GM12874 (cell line): ENCODE measurements around the gene PHC2.

Experiments
- TF ChIP-seq, protein P1 (sequence below): IDR thresholded peaks from 2 replicates; pipeline ENCODE4 v1.5.1; 2011; ENCODE audit warnings: low read depth, mild to moderate bottlenecking, control low read depth, low read length, moderate library complexity; ENCODE audit not compliant: insufficient read depth

PHC2 gene

DNA sequence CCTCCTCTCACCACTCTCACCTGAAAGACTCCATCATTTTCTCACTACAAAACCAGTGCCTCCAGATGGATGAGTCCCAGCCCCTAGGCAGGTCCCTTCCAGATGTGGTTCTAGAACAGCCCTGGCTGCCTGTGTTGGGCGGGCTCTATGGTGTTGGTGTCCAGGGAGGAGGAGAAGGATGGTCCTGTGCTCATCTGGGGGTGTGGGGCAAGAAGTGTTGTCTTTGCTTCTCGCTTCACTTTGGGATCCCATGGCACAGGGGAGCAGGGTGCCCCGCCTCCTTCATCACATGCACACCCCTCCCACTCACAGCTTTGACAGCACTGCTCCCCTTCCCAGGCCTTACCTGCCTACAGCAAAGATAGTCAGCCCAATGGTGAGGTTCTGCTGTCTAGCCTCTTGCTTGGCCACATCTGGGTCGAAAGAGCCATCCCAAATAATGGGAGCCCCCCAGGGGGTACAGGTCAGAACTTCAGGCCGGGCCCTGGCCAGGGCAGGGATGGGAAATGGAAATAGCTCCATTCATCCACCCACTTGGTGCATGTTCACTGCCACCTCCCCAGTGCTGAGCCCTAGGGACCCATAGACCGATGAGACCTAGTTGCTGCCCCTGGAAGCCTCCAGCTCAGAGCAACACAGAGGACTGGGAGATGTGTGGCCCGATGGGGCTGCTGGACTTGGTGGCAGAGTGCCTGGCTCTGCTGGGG, 119.0 kb downstream of the PHC2 start:
- TF ChIP-seq, protein P1, sequence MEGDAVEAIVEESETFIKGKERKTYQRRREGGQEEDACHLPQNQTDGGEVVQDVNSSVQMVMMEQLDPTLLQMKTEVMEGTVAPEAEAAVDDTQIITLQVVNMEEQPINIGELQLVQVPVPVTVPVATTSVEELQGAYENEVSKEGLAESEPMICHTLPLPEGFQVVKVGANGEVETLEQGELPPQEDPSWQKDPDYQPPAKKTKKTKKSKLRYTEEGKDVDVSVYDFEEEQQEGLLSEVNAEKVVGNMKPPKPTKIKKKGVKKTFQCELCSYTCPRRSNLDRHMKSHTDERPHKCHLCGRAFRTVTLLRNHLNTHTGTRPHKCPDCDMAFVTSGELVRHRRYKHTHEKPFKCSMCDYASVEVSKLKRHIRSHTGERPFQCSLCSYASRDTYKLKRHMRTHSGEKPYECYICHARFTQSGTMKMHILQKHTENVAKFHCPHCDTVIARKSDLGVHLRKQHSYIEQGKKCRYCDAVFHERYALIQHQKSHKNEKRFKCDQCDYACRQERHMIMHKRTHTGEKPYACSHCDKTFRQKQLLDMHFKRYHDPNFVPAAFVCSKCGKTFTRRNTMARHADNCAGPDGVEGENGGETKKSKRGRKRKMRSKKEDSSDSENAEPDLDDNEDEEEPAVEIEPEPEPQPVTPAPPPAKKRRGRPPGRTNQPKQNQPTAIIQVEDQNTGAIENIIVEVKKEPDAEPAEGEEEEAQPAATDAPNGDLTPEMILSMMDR, result no peak

DNA sequence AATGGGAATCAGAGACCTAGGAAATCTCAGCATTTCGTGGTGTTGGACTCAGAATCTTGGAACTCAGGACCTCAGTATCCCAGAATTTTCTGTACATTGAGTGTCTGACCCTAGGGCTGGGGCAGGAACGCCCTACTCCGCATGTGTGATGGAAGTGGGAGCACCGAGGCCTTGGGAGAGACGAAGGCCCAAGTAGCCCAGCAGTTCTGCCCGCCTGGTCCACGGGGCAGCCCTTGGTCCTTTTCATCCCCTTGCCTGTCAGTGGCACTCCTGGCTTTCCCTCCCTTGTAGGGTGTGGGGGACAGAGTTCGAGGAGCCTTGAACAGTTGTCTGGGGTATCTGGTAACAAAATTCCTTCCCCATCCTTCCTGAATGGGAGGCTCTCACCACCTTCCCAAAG, 120.2 kb downstream of the PHC2 start:
- TF ChIP-seq, protein P1, result no peak

DNA sequence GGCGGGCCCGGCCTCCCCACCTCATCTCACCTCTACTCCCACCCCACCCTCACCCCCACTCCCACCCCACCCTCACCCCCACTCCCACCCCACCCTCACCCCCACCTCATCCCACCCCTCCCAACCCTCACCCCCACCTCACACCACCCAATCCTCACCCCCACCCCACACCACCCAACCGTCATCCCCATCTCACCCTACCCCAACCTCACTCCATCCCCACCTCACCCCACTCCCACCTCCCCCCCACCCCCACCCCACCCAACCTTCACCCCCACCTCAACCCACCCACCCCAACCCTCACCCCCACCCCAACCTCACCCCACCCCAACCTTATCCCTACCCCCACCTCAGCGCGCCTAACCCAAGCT, 123.4 kb downstream of the PHC2 start:
- TF ChIP-seq, protein P1, result no peak

DNA sequence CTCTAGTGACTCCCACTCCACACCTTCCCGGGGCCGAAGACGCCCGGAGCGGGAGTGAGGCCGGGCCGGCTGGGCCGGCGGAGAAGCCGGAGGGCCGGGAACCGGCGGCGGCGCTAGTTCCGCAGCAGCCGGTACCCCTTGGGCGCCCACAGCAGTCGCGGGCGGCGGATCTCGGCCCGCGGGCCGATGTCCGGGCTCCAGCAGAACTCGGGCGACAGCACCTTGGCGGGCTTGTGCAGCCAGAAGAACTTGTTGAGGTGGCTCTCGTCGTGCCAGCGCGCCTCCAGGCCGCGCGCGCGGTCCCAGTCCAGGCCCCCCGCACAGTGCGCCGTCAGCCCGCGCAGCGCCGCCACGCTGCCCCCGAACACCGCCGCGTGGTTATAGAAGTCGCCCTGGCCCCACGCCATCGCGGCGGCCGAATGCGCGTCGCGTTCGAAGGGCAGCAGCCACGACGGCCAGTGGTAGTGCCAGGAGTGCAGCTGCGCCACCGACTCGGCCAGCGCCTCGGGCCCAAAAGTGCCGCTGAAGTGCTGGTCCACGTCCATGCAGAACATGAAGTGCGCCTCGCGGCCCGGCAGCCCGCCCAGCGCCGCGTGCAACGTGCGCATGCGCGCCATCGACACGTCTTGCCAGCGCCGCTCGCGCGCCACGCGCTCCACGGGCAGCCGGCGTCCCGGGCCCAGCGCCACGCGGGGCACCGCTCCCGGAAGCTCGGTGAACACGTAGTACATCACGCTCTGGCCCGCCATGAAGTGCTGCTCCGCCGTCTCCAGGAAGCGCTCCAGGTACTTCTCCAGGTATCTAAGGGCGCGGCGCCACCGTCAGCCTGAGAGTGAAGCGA, 124.0 kb downstream of the PHC2 start:
- TF ChIP-seq, protein P1, result no peak

DNA sequence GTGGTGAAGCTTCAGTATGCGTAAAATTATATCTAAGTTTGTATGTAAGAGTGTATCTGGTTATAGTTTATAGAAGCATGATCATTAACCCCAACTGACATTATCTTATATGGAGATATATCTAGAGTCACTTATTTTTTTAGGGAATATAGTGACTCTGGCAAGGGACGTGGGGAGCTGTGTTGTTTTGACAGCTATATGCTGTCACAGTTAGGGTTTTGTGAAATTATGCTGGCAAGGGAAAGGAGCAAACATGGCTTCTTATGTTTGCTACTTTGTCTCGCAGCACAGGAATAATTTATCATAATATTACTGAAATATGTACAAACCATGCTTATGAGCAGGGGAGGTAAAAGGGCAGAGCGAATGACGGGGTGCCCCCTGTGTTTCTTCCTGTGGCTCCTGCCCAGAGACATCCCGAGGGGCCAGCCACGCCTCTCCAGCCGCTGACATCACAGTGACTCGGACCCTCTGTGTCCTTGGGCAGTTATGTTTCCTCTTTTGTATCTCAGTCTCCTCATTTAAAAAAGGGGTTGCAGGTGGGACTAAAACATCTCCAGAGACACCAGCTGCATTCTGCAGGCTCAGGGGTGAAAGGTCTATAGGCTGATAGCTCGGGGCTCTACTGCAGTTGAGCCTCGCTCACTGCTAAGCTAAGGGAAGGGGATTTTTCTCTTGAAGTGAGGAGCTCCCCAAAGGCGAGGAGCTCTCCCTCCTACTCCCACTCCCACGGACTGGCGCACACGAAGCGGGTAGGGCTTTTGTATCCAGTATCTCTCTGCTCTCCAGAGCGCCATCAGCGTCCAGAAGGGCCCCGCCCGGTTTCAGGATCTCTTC, 124.9 kb downstream of the PHC2 start:
- TF ChIP-seq, protein P1, result no peak

DNA sequence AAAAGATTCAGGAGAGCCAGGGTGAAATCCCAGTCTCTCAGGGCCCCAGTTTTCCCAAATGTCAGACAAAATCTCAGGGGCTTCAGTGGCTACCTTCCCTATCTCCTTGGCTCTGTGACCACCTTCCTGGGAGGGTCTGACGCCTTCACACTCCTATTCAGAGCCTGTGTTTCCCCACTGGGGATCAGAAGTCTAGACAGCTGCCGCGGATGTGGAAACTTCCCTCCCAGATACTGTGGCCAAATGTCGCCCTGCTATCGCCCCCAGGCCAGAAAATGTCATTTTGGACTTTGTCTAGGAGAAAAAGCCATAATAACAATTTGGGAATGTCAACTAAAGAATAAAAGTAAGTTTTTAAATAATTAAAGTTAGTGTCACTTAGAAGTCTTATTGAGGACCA, 125.9 kb downstream of the PHC2 start:
- TF ChIP-seq, protein P1, result no peak

DNA sequence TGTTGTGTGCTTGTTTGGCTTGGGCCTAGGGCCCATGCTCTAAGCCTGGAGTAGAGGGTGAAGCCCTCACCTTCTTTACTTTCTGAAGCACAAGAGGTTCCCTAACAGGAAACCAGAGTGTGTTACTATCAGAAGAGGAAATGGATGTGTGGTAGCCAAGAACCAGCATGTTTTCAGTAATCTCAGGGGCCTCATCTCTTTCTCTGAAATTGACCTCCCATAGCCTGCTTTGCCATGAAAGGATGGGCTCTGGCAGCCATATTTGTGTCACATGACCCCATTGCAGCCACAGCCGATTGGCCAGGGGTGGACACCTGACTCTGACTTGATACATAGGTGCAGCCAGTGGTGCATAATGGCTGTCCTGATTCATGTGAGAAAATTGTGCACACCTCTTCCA, 128.6 kb downstream of the PHC2 start:
- TF ChIP-seq, protein P1, result no peak
